K562 (cell line): ENCODE results near the gene FAM83B.

Source experiments
- BRF1 ChIP-seq: IDR thresholded peaks from 3 replicates; pipeline ENCODE4 v1.6.1; 2011; ENCODE audit warnings: borderline replicate concordance, mild to moderate bottlenecking; ENCODE audit not compliant: insufficient read length; ENCODE audit errors: extremely low read depth
- CTCF ChIP-seq, 3 experiments: IDR thresholded peaks in 2 of 3; conservative IDR thresholded peaks in 1 of 3; 2 replicates each; pipeline ENCODE4 v1.5.1; 2011 to 2012; ENCODE audit warnings: low read length in 3 of 3, mild to moderate bottlenecking in 3 of 3, control low read depth in 2 of 3, improper control_type of control experiment in 1 of 3, inconsistent platforms in 1 of 3, low read depth in 1 of 3, mixed read lengths in 1 of 3, moderate library complexity in 1 of 3; ENCODE audit not compliant: insufficient read depth in 2 of 3
- GABPA ChIP-seq: fragments of 200-800 bp; sonication (Bioruptor generic); conservative IDR thresholded peaks from 2 replicates; pipeline ENCODE4 v1.6.1; 2016; ENCODE audit warnings: low read depth, missing genetic modification characterization, missing compliant biosample characterization
- MAX ChIP-seq: sonication (generic); formaldehyde crosslinking; IDR thresholded peaks from 2 replicates; pipeline ENCODE4 v1.9.0; 2022; ENCODE audit warnings: mild to moderate bottlenecking, missing genetic modification reagents
- MBD2 ChIP-seq: sonication (generic); IDR thresholded peaks from 2 replicates; pipeline ENCODE4 v1.6.1; 2016; ENCODE audit warnings: low read depth, borderline replicate concordance
- NFIC ChIP-seq: fragments of 450-650 bp; IDR thresholded peaks from 2 replicates; pipeline ENCODE4 v1.6.1; 2017; ENCODE audit warnings: mild to moderate bottlenecking, inconsistent platforms
- NR2C2 ChIP-seq, 2 experiments: fragments of 200-800 bp in 1 of 2; sonication (Bioruptor generic) in 1 of 2; sonication (generic) in 1 of 2; formaldehyde crosslinking in 1 of 2; IDR thresholded peaks; 2 replicates each; pipeline versions ENCODE4 v1.6.1 to v1.8.0; 2016 to 2022; ENCODE audit warnings: mild to moderate bottlenecking in 1 of 2, missing compliant biosample characterization in 1 of 2, missing genetic modification characterization in 1 of 2, missing genetic modification reagents in 1 of 2
- POLR2A ChIP-seq: fragments of 450-650 bp; conservative IDR thresholded peaks from 2 replicates; pipeline ENCODE4 v1.6.1; 2016
- PTTG1 ChIP-seq: fragments of 450-650 bp; IDR thresholded peaks from 2 replicates; pipeline ENCODE4 v1.6.1; 2016; ENCODE audit warnings: low read depth, mild to moderate bottlenecking, missing genetic modification characterization, missing compliant biosample characterization
- PURB ChIP-seq: sonication (generic); formaldehyde crosslinking; IDR thresholded peaks from 2 replicates; pipeline ENCODE4 v1.9.0; 2021; ENCODE audit warnings: low read depth, mild to moderate bottlenecking, missing genetic modification reagents
- RAD21 ChIP-seq, 2 experiments: fragments of 250-450 bp in 1 of 2; fragments of 450-650 bp in 1 of 2; sonication (Bioruptor Pico) in 1 of 2; formaldehyde crosslinking in 1 of 2; IDR thresholded peaks in 1 of 2; conservative IDR thresholded peaks in 1 of 2; 2 replicates each; pipeline versions ENCODE4 v1.4.0 to v1.8.0; 2020 to 2022; ENCODE audit warnings: mild to moderate bottlenecking in 2 of 2, moderate library complexity in 1 of 2
- SMARCC2 ChIP-seq: fragments of 450-650 bp; IDR thresholded peaks from 2 replicates; pipeline ENCODE4 v1.6.1; 2017; ENCODE audit warnings: antibody characterized with exemption, moderate library complexity, mild to moderate bottlenecking, low read depth

- no peak for TF ChIP-seq POLR2A
- no peak for TF ChIP-seq MAX (CRISPR knock-in tag)
- no peak for TF ChIP-seq MBD2
- TF ChIP-seq PURB = no peak
- TF ChIP-seq RAD21 (CRISPR knock-in tag; conservative IDR thresholded peaks at IDR 0.05 in 1 of 2, IDR thresholded peaks at IDR 0.05 in 1 of 2) = no peak
- no peak for TF ChIP-seq NFIC
- no peak for TF ChIP-seq BRF1
- no peak for TF ChIP-seq NR2C2 (CRISPR knock-in tag; IDR thresholded peaks at IDR 0.05)
- no peak for TF ChIP-seq NR2C2 (tag; IDR thresholded peaks at IDR 0.05)
- TF ChIP-seq CTCF (IDR thresholded peaks at IDR 0.05 in 2 of 3, conservative IDR thresholded peaks at IDR 0.05 in 1 of 3; ENCODE audit: insufficient read depth in 2 of 3, low read depth in 1 of 3, low read length in 3 of 3) = no peak
- no peak for TF ChIP-seq GABPA (tag)
- TF ChIP-seq PTTG1 (tag) = no peak
- TF ChIP-seq SMARCC2 = no peak
Measured at GRCh38 chr6:54929245-54929909, 82.8 kb downstream of the FAM83B start.
